MM.1S (cell line): ENCODE measurements around the gene NUP50.

Source experiments
- DNase-seq: peaks from one replicate; pipeline ENCODE4 v3.0.0-alpha.2; 2015
- H2AFZ ChIP-seq: fragments of 300-600 bp; sonication (generic); 2 replicates; pipeline ENCODE4 v1.6.0; 2016; ENCODE audit warnings: antibody characterized with exemption, low read length
- H3F3A ChIP-seq: fragments of 300-600 bp; sonication (generic); 2 replicates; pipeline ENCODE4 v1.6.1; 2016; ENCODE audit warnings: mild to moderate bottlenecking, antibody characterized with exemption, low read length, moderate library complexity, mixed read lengths; ENCODE audit not compliant: insufficient read depth
- H3K27ac ChIP-seq: fragments of 300-600 bp; sonication (generic); 2 replicates; pipeline ENCODE4 v1.5.1; 2016; ENCODE audit warnings: mild to moderate bottlenecking, low read length
- H3K27me3 ChIP-seq: fragments of 300-600 bp; sonication (generic); replicated peaks from 2 replicates; pipeline ENCODE4 v1.6.0; 2016; ENCODE audit warnings: low read length; ENCODE audit not compliant: insufficient read depth
- H3K36me3 ChIP-seq: fragments of 300-600 bp; sonication (generic); replicated peaks from 2 replicates; pipeline ENCODE4 v1.6.1; 2016; ENCODE audit warnings: mild to moderate bottlenecking, low read length, mixed read lengths; ENCODE audit not compliant: insufficient read depth
- H3K4me1 ChIP-seq: fragments of 300-600 bp; sonication (generic); 2 replicates; pipeline ENCODE4 v1.6.1; 2016; ENCODE audit warnings: low read length, mixed read lengths
- H3K4me2 ChIP-seq: fragments of 300-600 bp; sonication (generic); 2 replicates; pipeline ENCODE4 v1.6.0; 2016; ENCODE audit warnings: low read depth, low read length
- H3K4me3 ChIP-seq: fragments of 300-600 bp; sonication (generic); 2 replicates; pipeline ENCODE4 v1.5.1; 2016; ENCODE audit warnings: low read length, mixed read lengths
- H3K79me2 ChIP-seq: fragments of 300-600 bp; sonication (generic); 2 replicates; pipeline ENCODE4 v1.6.1; 2016; ENCODE audit warnings: mixed run types, low read length, mixed read lengths
- H3K9ac ChIP-seq: fragments of 300-600 bp; sonication (generic); 2 replicates; pipeline ENCODE4 v1.6.1; 2016; ENCODE audit warnings: low read length, mixed read lengths
- H3K9me2 ChIP-seq: fragments of 300-600 bp; sonication (generic); replicated peaks from 2 replicates; pipeline ENCODE4 v1.6.1; 2016; ENCODE audit warnings: mild to moderate bottlenecking, low read length, mixed read lengths; ENCODE audit not compliant: insufficient read depth
- H3K9me3 ChIP-seq: fragments of 300-600 bp; sonication (generic); replicated peaks from 2 replicates; pipeline ENCODE4 v1.6.1; 2016; ENCODE audit warnings: mild to moderate bottlenecking, low read length, mixed read lengths; ENCODE audit not compliant: insufficient read depth
- H4K20me1 ChIP-seq: fragments of 300-600 bp; sonication (generic); 2 replicates; pipeline ENCODE4 v1.6.1; 2016; ENCODE audit warnings: mild to moderate bottlenecking, low read length, moderate library complexity, mixed read lengths; ENCODE audit not compliant: insufficient read depth
- EZH2 ChIP-seq: fragments of 300-600 bp; sonication (generic); optimal IDR thresholded peaks from 2 replicates; pipeline ENCODE3; 2017; ENCODE audit warnings: low read depth, mild to moderate bottlenecking, antibody characterized with exemption, low read length, mixed read lengths
- EZH2phosphoT487 ChIP-seq: fragments of 300-600 bp; sonication (generic); IDR thresholded peaks from 2 replicates; pipeline ENCODE4 v1.6.1; 2018; ENCODE audit warnings: antibody characterized with exemption, low read length
- TF ChIP-seq, protein P1 (sequence below): fragments of 300-600 bp; sonication (generic); IDR thresholded peaks from 2 replicates; pipeline ENCODE4 v1.5.1; 2016; ENCODE audit warnings: antibody characterized with exemption, low read length, mixed read lengths

NUP50 gene

DNA sequence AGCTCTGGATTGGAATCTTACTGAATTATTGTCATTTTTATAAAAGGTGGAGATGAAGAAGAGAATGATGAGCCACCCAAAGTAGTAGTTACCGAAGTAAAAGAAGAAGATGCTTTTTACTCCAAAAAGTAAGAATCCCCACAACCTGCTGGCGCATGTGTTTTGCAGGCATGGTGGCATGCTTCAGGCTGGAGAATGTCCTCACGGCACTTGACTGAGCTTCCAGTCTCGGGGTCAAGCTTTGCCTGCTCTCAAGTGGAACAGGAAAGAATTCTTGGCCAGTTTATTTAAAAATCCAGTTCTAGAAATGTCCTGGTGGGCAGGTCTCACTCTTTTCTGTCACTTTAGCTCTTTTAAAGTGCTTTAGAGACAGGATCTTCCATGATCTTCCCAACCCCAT lies 17.5 kb downstream of the NUP50 start:
- no peak for TF ChIP-seq EZH2phosphoT487
- TF ChIP-seq EZH2: no peak
- TF ChIP-seq, protein P1, sequence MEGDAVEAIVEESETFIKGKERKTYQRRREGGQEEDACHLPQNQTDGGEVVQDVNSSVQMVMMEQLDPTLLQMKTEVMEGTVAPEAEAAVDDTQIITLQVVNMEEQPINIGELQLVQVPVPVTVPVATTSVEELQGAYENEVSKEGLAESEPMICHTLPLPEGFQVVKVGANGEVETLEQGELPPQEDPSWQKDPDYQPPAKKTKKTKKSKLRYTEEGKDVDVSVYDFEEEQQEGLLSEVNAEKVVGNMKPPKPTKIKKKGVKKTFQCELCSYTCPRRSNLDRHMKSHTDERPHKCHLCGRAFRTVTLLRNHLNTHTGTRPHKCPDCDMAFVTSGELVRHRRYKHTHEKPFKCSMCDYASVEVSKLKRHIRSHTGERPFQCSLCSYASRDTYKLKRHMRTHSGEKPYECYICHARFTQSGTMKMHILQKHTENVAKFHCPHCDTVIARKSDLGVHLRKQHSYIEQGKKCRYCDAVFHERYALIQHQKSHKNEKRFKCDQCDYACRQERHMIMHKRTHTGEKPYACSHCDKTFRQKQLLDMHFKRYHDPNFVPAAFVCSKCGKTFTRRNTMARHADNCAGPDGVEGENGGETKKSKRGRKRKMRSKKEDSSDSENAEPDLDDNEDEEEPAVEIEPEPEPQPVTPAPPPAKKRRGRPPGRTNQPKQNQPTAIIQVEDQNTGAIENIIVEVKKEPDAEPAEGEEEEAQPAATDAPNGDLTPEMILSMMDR: no peak
- no peak overlapping the region for H3K4me2 ChIP-seq
- no peaks in the 10 kb centered on the region for H3K4me1 ChIP-seq
- peaks cover 79% of the 10 kb centered on the region for H3K79me2 ChIP-seq
- H3K9me2 ChIP-seq: no peaks in the 10 kb centered on the region
- H3K36me3 ChIP-seq: peaks cover 34% of the 10 kb centered on the region
- H3K4me3 ChIP-seq: no peak overlapping the region
- peaks cover 13% of the 10 kb centered on the region; the same call in 1 of the 2 replicates for H4K20me1 ChIP-seq
- DNase-seq: no peak
- no peak overlapping the region for H3K27ac ChIP-seq
- no peak overlapping the region for H2AFZ ChIP-seq
- H3K9ac ChIP-seq: no peak overlapping the region
- H3K9me3 ChIP-seq: no peaks in the 10 kb centered on the region
- no peaks in the 10 kb centered on the region for H3K27me3 ChIP-seq
- H3F3A ChIP-seq: 0 out of 2 replicates have a peak, but pooled peaks cover 9% of the 10 kb centered on the region

DNA sequence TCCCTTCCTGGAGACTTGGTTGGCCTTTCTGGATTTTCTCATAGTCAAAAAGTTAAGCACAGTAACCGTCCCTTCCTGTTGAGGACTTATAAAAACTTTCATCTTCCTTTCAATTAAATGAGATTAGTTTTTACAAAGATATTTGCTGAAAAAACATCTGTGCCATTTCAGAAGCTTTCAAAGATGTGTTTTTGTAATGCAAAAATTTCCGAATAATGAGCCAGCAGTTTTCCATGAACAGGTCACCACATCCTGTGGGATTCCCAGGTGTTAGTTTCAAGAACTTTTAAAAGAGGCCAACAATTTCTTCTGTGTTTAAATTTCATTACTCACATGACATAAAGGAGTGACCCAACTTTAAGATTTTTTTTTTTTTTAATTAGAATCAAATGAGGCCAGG lies 18.0 kb downstream of the NUP50 start:
- H3K9ac ChIP-seq: no peak overlapping the region
- H3K4me2 ChIP-seq: no peak overlapping the region
- H3K27me3 ChIP-seq: no peaks in the 10 kb centered on the region
- no peak for DNase-seq
- H3K9me3 ChIP-seq: no peaks in the 10 kb centered on the region
- no peak overlapping the region for H3K4me3 ChIP-seq
- peaks cover 13% of the 10 kb centered on the region; the same call in 1 of the 2 replicates for H4K20me1 ChIP-seq
- H3F3A ChIP-seq: 0 out of 2 replicates have a peak, but pooled peaks cover 9% of the 10 kb centered on the region
- peaks cover 74% of the 10 kb centered on the region for H3K79me2 ChIP-seq
- no peak overlapping the region for H2AFZ ChIP-seq
- H3K9me2 ChIP-seq: no peaks in the 10 kb centered on the region
- no peaks in the 10 kb centered on the region for H3K4me1 ChIP-seq
- peaks cover 30% of the 10 kb centered on the region for H3K36me3 ChIP-seq
- no peak overlapping the region for H3K27ac ChIP-seq
- TF ChIP-seq EZH2phosphoT487 (no peak), EZH2 (no peak)
- TF ChIP-seq, protein P1: no peak

DNA sequence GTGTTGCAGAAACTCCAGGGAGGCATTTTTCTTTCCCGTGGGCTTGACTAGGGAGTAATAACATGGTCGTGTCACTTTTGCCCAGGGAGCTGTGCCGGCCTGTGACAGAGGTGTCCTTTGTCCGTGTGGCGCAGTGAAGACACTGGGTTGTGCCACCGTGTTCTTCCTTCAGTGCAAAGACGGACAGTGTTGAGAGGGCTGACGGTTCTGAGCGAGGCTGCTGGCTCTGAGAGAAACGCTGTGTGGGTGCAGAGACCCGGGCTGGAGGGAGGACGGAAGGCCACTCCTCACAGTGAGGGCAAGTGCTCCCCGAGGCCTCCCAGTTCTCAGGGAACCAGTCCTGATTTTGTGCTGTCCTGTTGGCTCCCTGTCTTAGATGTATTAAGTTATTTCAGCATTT lies 20.2 kb downstream of the NUP50 start:
- no peaks in the 10 kb centered on the region for H3K4me1 ChIP-seq
- no peak overlapping the region for H2AFZ ChIP-seq
- H3K27ac ChIP-seq: no peak overlapping the region
- no peaks in the 10 kb centered on the region for H3K9me3 ChIP-seq
- peaks cover 56% of the 10 kb centered on the region for H3K79me2 ChIP-seq
- no peaks in the 10 kb centered on the region for H3K27me3 ChIP-seq
- H3K9me2 ChIP-seq: no peaks in the 10 kb centered on the region
- H4K20me1 ChIP-seq: peaks cover 9% of the 10 kb centered on the region; the same call in 1 of the 2 replicates
- no peak overlapping the region for H3K9ac ChIP-seq
- no peak overlapping the region for H3K4me2 ChIP-seq
- DNase-seq: no peak
- TF ChIP-seq EZH2 (no peak), EZH2phosphoT487 (no peak)
- TF ChIP-seq, protein P1: no peak
- H3K4me3 ChIP-seq: no peak overlapping the region
- H3F3A ChIP-seq: 0 out of 2 replicates have a peak, but pooled peaks cover 9% of the 10 kb centered on the region
- peaks cover 26% of the 10 kb centered on the region for H3K36me3 ChIP-seq
